22Rv1 (cell line): ENCODE data around the gene STX10.

ENCODE experiments used
- ZFX ChIP-seq: fragments of 450-650 bp; IDR thresholded peaks from 2 replicates; pipeline ENCODE4 v1.6.1; 2017; ENCODE audit warnings: antibody characterized with exemption, borderline replicate concordance
- TF ChIP-seq, protein P1 (sequence below): fragments of 450-650 bp; IDR thresholded peaks from 2 replicates; pipeline ENCODE4 v1.5.1; 2017; ENCODE audit warnings: mild to moderate bottlenecking

DNA sequence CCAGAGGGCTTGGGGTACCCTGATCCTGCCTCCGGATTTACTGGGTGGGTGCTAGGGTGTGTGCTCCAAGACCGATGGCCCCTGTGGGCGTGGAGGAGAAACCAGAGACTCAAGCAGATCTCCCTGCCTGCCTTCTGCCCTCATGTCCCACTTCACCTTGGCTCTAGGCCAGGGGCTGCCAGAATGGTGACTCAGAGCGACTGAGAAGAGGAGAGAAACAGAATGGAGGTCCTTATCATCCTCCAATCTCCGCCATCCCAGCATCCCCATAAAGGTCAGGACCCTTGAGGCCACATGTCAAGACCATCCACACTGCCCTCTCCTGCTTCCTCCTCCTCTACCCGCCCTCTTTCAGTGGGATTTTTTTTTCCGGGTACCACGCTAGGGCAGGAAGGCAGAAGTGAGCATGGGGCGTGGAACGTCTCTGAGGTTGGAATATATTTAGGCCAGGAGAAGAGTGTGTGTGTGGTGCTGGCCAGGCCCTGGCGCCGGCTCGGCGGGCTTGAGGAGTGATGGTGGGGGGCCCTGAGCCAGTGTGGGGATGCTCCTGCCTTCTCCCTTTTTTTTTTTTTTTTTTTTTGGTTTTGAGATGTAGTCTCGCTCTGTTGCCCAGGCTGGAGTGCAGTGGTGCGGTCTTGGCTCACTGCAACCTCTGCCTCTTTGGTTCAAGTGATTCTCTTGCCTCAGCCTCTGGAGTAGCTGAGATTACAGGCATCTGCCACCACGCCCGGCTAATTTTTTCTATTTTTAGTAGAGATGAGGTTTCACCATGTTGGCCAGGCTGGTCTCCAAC lies 22.4 kb upstream of the STX10 start:
- TF ChIP-seq, protein P1, sequence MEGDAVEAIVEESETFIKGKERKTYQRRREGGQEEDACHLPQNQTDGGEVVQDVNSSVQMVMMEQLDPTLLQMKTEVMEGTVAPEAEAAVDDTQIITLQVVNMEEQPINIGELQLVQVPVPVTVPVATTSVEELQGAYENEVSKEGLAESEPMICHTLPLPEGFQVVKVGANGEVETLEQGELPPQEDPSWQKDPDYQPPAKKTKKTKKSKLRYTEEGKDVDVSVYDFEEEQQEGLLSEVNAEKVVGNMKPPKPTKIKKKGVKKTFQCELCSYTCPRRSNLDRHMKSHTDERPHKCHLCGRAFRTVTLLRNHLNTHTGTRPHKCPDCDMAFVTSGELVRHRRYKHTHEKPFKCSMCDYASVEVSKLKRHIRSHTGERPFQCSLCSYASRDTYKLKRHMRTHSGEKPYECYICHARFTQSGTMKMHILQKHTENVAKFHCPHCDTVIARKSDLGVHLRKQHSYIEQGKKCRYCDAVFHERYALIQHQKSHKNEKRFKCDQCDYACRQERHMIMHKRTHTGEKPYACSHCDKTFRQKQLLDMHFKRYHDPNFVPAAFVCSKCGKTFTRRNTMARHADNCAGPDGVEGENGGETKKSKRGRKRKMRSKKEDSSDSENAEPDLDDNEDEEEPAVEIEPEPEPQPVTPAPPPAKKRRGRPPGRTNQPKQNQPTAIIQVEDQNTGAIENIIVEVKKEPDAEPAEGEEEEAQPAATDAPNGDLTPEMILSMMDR, result no peak
- TF ChIP-seq ZFX, result no peak
